ENCODE measurements around the gene PARP3. TPM values are rescaled to one million over a fixed set of nuclear protein-coding genes. Genes with fewer than 3 reads are reported as not detected.

PARP3 gene
- total RNA-seq, 2 donors from 2014 or later = 10.9 to 21.4 TPM

DNA sequence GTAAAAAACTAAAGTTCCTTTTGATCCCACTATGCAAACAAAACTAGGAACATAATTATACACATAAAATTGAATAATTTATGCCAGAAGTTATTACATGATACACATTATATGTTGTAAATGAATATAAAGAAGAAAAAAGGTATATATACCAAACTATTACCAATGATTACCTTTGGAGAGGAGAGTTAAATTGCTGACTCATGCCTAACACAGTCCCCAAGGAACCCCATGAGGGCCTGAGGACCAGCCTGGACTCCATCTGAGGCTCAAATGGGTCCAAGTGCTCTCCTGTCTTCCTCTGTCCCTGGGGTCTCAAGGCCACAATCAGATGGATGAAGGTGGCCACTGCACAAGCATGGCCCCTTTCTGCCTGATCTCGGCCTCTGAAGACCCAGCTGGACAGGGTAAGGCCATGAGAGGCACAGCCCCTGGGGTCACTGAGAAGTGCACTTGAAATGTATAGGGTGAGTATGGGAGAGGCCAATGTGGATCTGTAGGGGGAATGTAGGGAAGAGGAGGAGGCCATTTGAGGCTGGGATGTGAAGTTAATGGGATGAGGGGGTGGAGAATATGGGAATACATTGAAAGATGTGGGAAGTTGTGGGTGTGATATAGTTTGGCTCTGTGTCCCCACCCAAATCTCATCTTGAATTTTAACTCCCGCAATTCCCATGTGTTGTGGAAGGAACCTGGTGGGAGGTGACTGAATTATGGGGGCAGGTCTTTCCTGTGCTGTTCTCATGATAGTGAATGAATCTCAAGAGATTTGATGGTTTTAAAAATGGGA is 37.9 kb upstream of the PARP3 start:
- DNase-seq (ENCODE audit: low spot score) = no peak

DNA sequence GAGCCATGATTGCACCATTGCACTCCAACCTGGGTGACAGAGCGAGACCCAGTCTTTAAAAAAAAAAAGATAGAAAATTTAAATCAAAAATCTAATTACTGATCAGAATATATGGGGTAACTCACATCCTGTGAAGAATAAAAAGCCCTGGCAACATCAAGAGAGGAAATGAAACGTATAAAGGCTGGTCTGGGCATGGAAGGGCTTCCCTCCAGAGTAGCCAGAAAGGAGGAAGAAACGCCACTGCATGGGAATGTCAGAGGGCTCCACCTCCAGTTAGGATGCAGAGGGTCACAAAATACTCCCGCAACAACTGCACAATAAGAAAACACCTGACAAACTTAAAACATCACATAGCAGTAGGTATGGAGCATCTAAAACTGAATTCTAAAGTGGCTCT is 34.1 kb upstream of the PARP3 start:
- H3K4me1 ChIP-seq (ENCODE audit: control insufficient read depth in 1 of 2, low read depth in 2 of 2) = no peaks in the 10 kb centered on the region
- TF ChIP-seq, protein P1, sequence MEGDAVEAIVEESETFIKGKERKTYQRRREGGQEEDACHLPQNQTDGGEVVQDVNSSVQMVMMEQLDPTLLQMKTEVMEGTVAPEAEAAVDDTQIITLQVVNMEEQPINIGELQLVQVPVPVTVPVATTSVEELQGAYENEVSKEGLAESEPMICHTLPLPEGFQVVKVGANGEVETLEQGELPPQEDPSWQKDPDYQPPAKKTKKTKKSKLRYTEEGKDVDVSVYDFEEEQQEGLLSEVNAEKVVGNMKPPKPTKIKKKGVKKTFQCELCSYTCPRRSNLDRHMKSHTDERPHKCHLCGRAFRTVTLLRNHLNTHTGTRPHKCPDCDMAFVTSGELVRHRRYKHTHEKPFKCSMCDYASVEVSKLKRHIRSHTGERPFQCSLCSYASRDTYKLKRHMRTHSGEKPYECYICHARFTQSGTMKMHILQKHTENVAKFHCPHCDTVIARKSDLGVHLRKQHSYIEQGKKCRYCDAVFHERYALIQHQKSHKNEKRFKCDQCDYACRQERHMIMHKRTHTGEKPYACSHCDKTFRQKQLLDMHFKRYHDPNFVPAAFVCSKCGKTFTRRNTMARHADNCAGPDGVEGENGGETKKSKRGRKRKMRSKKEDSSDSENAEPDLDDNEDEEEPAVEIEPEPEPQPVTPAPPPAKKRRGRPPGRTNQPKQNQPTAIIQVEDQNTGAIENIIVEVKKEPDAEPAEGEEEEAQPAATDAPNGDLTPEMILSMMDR (IDR thresholded peaks at IDR 0.05) = no peak
- ATAC-seq (ENCODE audit: insufficient number of reproducible peaks, low FRiP score, low read depth) (no peak), DNase-seq (ENCODE audit: low spot score) (no peak)
- no peak overlapping the region for H3K4me3 ChIP-seq
- no peaks in the 10 kb centered on the region for H3K27me3 ChIP-seq (replicated peaks; ENCODE audit: insufficient read depth)
- H3K36me3 ChIP-seq = no peaks in the 10 kb centered on the region
- H3K27ac ChIP-seq = no peak overlapping the region
- no peaks in the 10 kb centered on the region for H3K9me3 ChIP-seq

More for the DNA sequence above, 37.9 kb upstream of the PARP3 start:
- no peaks in the 10 kb centered on the region for H3K27me3 ChIP-seq (replicated peaks; ENCODE audit: insufficient read depth)
- ATAC-seq (ENCODE audit: insufficient number of reproducible peaks, low FRiP score, low read depth) = no peak
- H3K36me3 ChIP-seq = no peaks in the 10 kb centered on the region
- no peaks in the 10 kb centered on the region for H3K4me1 ChIP-seq (ENCODE audit: control insufficient read depth in 1 of 2, low read depth in 2 of 2)
- H3K27ac ChIP-seq = no peak overlapping the region
- H3K9me3 ChIP-seq = no peaks in the 10 kb centered on the region
- H3K4me3 ChIP-seq = no peak overlapping the region
- TF ChIP-seq, protein P1 (IDR thresholded peaks at IDR 0.05) = no peak

DNA sequence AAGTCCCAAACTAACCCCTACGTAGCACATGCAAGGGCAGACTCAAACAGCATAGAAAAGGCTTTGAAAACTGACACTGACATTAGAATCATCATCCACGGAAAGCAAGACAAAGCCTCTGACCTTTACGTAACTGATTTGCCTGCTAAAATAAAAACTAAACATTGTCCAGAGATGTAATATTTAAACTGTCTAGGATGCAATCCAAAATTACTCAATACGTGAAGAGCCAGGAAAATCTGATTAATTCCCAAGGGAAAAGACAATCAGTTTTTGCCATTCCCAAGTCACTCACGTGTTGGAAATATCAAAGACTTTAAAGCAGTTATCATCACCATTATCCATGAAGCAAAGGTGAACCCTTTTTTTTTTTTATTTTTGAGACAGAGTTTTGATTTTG is 25.7 kb upstream of the PARP3 start:
- Histone ChIP-seq H3K27ac (no peak overlapping the region), H3K4me1 (ENCODE audit: control insufficient read depth in 1 of 2, low read depth in 2 of 2) (no peaks in the 10 kb centered on the region), H3K9me3 (no peaks in the 10 kb centered on the region), H3K36me3 (no peaks in the 10 kb centered on the region), H3K27me3 (replicated peaks; ENCODE audit: insufficient read depth) (no peaks in the 10 kb centered on the region), H3K4me3 (no peak overlapping the region)
- DNase-seq (ENCODE audit: low spot score) = no peak
- TF ChIP-seq, protein P1 (IDR thresholded peaks at IDR 0.05) = no peak
- no peak for ATAC-seq (ENCODE audit: insufficient number of reproducible peaks, low FRiP score, low read depth)

DNA sequence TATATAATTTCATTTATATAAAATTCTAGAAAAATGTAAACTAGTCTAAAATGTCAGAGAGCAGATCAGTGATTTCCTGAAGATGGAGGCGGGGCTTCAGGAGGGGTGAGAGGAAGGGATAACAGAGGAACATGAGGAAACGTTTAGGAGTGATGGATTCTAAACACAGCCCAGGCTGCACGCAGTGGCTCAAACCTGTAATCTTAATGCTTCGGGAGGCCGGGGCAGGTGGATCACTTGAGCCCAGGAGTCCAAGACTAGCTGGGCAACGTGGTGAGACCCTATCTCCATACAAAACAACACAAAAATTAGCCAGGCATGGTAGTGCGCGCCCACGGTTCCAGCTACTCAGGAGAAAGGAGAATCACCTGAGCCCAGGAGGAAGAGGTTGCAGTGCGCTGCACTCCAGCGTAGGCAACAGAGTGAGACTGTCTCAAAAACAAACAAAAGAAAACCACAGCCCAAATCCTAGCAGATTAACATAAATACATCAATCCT is 21.0 kb upstream of the PARP3 start:
- DNase-seq (ENCODE audit: low spot score) = no peak
- Histone ChIP-seq H3K27me3 (replicated peaks; ENCODE audit: insufficient read depth) (no peaks in the 10 kb centered on the region), H3K27ac (no peak overlapping the region), H3K4me1 (ENCODE audit: control insufficient read depth in 1 of 2, low read depth in 2 of 2) (no peaks in the 10 kb centered on the region), H3K36me3 (no peaks in the 10 kb centered on the region), H3K9me3 (no peaks in the 10 kb centered on the region), H3K4me3 (no peak overlapping the region)
- ATAC-seq (ENCODE audit: insufficient number of reproducible peaks, low FRiP score, low read depth) = no peak
- TF ChIP-seq, protein P1 (IDR thresholded peaks at IDR 0.05) = no peak

DNA sequence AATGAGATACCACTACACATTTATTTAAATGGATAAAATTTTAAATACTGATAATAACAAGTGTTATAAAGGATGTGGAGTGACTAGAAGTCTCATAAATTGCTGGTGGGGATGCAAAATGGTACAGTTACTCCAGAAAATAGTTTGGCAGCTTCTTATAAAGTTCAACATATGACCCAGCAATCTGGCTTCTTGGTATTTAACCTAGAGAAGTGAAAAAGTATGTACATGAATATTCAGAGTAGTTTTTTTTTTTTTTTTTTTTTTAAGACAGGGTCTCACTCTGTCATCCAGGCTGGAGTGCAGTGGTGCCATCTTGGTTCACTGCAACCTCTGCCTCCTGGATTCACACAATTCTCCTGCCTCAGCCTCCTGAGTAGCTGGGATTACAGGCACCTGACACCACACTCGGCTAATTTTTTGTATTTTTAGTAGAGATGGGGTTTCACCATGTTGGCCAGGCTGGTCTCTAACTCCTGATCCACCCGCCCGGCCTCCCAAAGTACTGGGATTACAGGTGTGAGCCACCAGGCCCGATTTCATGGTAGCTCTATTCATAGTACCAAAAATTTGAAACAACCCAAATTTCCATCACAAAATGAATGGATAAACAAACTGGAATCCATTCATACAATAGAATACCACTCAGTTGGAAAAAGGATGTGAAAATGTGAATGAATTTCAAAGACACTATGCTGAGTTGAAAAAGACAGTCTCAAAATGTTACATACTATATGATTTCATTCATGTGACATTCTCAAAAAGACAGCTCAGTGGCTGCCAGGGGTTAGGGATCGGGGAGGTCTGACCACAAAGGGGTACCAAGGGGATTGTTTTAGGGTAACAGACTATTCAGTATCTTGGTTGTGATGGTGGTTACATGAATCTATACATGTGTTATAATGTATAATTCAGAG is 14.8 kb upstream of the PARP3 start:
- no peak for DNase-seq (ENCODE audit: low spot score)
- H3K27me3 ChIP-seq (replicated peaks; ENCODE audit: insufficient read depth) = no peaks in the 10 kb centered on the region
- H3K4me1 ChIP-seq (ENCODE audit: control insufficient read depth in 1 of 2, low read depth in 2 of 2) = no peaks in the 10 kb centered on the region
- H3K4me3 ChIP-seq = no peak overlapping the region
- H3K9me3 ChIP-seq = no peaks in the 10 kb centered on the region
- H3K36me3 ChIP-seq = no peaks in the 10 kb centered on the region
- ATAC-seq (ENCODE audit: insufficient number of reproducible peaks, low FRiP score, low read depth) = no peak
- TF ChIP-seq, protein P1 (IDR thresholded peaks at IDR 0.05) = no peak
- no peak overlapping the region for H3K27ac ChIP-seq
